Stimulated activated CD8-positive, alpha-beta memory T cell treated with anti-CD3 and anti-CD28 coated beads, Interleukin-7, amount 100 ng/mL, for 4 hours (primary cell): Measurements from ENCODE around the gene ANGPTL2.

Source experiments
- DNase-seq, 2 donors: peaks; one replicate each; pipeline ENCODE4 v3.0.0-alpha.2; 2020; ENCODE audit warnings: low read depth in 2 of 2

The ANGPTL2 gene

GRCh38 chr9:127096208-127096607 lies 26.2 kb downstream of the ANGPTL2 start:
- no peak for DNase-seq

DNA sequence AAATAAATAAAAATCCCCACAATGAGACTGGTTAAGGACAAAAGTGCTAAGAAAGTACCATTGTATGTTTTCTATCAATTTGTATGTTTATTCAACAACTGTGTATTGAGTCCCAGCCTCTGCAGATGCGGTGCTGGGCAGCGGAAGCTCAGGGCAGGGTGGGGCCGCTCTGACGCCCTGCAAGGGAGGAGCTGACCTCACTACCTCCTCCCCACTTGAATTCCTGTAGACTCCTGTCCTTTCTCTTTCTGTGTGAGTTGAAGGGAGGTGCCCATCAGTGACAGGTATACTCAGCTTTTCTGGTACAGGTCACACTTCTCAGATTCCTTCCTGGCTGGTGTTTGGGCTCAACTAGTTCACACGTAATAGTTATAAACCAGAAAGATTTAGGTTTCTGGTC lies 27.0 kb downstream of the ANGPTL2 start:
- DNase-seq: no peak

DNA sequence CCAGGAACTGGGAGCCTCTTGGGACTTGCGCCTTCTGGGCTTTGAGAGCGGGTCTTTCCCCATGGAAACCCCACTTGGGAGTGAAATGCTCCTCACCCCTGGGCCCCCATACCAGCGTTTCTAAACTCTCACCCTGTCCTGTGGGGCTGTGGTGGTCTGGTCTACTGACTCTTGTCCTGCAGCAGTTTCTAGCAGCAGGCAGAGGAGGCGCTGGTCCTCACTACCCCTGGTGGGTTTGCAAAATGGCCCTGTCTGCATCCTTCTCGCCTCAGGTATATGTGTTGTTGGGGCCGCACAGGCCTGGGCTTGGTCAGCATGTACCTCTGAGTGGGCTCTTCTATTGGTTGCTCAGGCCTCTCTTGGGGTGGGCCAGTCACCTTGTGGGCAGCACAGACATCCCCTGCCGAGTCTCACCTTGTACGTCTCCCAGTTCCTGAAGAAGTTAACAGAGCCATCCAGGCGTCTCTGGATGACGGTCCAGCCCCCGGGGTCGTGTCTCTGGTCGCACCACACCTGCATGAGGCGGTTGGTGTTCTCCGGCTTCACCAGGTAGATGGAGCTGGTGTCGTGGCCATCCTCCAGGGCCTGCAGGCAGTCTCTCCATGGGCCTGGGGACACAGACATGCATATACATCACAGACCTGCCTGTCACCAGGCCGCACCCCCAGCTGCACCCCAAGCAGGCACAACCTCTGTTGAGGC lies 29.0 kb downstream of the ANGPTL2 start:
- no peak for DNase-seq

- no peak for DNase-seq
These were observed 30.3 kb downstream of the ANGPTL2 start for GRCh38 chr9:127092041-127092608.

DNA sequence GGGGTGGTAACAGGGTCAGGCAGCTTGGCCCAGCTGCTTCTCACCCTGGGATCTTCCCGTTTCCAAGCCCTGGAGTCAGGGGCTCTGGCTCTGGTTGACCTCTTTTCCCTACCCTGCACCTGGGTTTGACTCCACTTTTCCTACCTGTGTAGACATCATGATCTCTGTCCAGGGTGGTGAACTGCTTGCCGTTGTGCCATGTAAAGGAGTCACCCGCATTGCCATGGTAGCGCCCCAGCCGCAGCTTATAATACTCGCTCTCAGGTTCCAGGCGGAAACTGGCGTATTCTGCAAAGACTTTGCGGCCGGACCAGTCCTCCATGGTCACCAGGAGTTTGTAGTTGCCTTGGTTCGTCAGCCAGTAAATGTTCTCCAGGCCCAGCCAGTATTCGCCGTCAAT lies 30.9 kb downstream of the ANGPTL2 start:
- no peak for DNase-seq

DNA sequence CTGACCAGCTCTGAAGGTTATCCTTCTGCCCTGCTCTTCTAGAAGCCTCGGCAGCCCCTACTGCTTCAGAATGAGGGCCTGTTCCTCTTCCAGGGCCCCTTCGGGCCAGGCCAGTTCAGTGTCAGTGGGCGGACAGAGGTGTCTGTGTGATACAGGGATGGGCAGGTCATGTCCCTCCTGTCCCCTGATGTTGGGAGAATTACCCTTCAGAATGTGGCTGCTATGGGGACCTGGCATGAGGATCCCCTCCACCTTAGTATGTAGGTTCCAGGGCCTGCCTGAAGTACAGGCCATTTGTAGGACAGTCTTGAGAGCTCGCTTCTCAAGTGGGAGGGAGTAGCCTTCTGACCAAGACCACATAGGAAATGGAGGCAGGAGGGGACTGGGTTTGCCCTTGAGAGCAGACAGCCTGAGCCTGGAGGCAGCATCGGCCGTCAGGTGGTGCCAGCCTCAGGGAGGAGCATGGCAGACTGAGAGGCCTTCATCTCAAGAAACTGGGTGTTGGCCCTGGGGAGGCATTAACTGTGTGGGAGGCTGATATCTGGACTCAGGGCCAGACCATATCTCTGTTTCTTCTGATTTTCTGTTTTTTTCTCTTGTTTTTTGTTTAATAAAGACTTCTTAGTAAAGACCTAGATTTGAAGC lies 32.0 kb downstream of the ANGPTL2 start:
- no peak for DNase-seq

DNA sequence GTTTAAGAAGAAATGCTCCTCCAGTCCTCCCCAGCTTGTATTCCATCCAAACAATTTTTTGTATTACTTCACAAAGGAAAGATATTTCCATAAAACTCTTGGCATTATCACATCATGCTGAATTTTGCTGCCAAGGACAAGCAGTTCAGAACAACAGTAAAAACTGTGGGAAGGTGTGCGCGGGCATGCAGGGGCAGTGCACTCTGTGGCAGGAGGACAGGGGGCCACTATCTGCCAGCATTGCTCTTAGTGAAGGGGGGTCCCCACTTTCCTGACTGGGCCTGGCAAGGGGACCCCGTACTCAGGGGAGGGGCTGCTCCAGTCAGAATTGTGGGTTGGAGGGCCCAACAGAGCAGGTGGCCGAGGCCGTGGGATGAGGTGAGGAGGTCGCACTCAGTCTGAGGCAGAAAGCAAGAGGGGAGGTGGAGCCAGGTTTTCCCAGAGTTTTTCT lies 32.8 kb downstream of the ANGPTL2 start:
- no peak for DNase-seq

GRCh38 chr9:127088724-127089615 lies 33.5 kb downstream of the ANGPTL2 start:
- no peak for DNase-seq

DNA sequence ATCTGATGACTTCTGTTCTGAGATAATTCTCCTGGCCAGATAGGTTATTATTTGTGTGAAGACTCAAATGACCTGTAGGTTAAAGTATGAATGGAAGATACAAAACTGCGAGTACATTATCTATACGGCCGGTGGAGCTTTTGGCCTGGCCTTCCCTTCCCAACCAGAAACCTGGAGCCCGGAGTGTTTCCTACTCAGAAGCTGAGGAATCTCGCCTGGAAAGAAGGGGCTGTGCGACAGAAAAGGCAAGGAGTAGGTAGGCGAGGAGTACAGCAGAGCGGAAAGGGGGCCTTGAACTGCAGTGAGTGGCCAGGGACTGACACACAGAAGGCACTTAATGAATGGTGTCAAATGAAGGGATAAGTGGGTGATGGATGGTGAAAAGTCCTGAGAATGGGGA lies 34.6 kb downstream of the ANGPTL2 start:
- no peak for DNase-seq

- no peak for DNase-seq
These were observed 35.0 kb downstream of the ANGPTL2 start for GRCh38 chr9:127087411-127087810.

DNA sequence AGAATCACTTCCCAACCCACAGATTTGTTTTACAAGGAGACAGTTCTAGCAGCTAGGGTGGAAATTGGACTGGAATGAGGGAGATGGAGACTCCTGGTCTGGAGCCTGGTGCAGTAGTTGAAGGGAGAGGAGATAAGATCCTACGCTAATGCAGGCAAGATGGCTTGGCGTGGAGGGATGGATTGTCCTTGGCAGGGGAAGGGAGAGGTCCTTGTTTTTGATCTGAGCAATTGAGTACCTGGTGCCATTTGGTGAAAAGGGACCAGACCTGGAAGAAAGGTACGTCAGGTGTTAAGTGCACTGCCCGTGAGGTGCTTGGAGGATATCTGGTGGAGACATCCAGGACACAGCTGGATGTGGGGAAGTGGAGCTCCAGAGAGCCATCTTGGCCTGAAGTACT lies 35.7 kb downstream of the ANGPTL2 start:
- no peak for DNase-seq

GRCh38 chr9:127085186-127085585 lies 37.2 kb downstream of the ANGPTL2 start:
- no peak for DNase-seq

DNA sequence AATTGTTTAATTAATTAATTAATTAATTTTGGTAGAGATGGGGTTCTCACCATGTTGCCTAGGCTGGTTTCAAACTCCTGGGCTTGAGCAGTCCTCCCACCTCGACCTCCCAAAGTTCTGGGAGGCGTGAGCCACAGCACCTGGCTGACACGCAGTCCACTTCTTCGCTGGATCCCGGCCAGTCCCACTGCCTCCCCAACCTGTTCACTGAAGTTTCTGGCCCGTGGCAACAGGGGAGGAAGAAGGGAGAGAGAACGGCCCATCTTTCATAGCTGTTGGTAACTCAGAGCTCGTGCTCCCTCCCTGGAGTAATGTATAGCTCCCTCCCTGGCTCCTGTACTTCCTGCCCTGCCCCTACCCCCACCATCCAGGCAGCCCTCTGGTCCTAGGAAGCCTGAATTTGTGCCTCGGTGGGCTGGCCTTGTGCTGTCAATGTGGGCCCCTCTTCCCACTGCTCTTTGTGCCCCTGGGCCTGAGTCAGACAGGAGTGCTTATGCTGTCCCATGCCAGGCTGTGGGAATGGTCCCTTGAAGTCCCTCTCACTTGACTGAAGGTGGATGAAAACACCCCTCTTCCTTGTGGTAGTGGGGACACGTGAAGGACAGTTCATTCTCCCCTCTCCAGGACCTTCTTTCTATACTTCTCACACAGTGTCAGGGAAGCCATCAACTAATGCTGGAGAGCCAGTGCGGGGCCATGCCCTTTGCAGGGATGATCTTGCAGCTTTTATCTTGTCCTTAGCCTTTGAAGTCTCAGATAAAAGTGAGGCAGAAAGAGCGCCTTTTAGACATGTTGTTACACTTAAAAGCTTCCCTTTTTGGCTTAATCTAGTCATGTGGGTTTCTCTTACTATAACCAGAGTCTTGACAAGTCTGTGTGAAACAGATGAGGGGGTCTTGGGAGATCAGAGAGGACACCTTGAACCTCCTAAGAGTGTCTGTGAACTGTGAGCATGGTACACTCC lies 38.1 kb downstream of the ANGPTL2 start:
- no peak for DNase-seq

DNA sequence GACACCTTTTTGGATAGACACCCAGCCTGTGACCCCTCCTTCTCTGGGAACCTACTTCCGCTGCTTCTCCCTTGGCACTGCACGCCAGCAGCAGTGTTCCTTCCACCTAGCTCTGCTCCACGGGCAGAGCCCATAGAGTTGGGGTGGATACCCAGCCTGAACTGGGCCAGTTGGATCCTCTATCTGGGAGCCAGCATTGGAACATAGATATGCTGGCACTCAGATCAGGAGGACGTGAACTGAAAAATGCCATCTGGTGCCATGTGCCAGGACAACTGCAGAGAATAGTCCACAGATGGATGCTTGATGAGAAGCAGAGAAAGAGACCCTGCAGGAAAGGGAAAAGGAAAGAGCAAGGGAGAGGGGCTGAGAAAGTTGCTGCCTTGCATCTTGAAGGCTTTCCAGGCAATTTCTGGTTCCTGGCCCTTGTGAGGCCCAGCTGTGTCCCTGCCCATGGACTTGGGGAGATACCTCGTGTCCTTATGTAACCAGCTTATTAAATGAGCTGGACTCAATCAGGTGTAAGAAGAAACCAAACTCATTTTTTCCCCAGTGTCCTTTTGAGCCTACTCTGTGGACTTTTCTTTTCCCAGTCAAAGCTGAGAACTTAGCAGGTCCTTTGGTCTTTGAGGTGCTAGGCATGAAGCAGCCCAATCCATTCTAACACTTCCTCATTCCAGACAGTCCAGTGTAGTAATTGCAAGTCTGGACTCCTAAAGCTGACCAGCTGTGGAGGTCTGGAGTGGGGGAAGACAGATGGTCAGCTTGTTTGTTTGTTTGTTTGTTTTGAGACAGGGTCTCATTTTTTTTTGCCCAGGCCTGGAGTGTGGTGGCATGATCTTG lies 39.1 kb downstream of the ANGPTL2 start:
- no peak for DNase-seq

GRCh38 chr9:127081250-127082185 lies 40.9 kb downstream of the ANGPTL2 start:
- DNase-seq: no peak

DNA sequence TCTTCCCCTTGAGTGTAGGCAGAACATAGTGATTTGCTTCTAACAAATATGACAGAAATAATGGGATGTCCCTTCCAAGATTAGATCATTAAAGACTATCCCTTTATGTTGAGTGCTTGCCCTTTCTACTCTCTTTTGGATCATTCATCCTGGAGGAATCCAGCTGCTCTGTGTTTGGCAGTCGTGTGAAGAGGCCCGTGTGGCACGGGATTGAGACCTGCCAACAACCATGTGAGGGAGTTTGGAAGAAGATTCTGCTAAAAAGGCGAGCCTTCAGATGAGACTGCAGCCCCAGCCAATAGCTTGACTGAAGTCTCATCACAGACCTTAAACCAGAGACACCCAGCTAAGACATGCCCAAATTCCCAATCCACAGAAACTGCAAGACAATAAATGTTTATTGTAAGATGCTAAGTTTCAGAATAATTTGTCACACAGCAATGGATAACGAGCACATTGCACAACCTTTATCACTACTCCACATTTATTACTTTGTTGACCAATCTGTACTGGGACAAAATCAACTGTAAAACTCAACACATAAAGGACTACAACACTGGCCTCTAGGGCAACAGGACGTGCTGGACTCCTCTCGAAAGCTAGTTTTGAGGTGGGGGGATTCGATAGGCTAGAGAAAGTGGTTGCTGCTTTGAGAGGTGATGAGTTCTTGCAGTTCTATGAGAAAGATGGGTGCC lies 42.8 kb downstream of the ANGPTL2 start:
- no peak for DNase-seq

DNA sequence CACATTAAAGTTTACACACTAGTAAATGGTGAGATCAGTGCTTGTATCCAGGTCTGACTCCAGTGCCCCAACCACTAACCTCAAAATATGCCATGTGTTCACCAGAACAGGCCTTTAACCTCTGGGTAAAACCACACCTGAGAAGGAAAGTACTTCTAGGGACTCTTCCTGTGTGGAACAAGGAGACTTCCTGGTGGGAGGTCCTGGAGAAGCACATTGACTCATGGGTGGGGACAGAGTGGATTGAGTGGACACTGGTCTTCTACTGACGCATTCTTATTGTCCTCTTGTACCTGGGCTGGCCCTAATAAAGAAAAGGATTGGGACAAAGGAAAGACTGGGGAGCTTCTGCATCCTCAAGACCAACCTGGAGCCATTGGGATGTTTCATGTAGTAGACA lies 43.4 kb downstream of the ANGPTL2 start:
- no peak for DNase-seq

DNA sequence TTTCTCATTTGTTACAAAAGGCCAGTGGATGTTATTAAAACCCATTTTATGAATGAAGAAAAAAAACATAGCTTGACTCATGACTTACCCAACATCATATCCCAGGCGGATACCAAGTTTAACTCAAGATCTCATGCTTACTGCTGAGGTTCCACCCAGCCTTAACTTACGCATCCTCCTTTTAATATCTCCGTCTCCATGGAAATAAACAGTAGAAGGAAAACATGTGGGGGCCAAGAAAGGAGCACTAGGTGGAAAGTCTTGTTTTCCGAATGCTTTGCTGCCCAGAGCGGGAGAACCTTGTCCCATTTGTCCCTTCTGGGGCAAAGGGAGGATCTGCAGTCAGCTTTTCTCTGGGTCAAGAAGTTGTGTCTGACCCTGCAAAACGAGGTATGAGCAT lies 44.1 kb downstream of the ANGPTL2 start:
- no peak for DNase-seq

- DNase-seq: no peak
These were observed 44.8 kb downstream of the ANGPTL2 start for GRCh38 chr9:127077644-127077946.
